Heart left ventricle (tissue), 13 donors: Measurements from ENCODE around the gene KRTAP10-5.

ENCODE experiments used
- CTCF ChIP-seq, 12 donors: fragments of 200-600 bp; sonication (generic) in 4 of 12; IDR thresholded peaks; one replicate each; pipeline versions ENCODE4 v1.5.0 to v1.8.0; 2018 to 2022; ENCODE audit warnings: antibody characterized with exemption in 12 of 12, mild to moderate bottlenecking in 5 of 12
- POLR2A ChIP-seq, 2 donors: fragments of 450-650 bp; IDR thresholded peaks; one replicate each; pipeline ENCODE4 v1.6.1; 2017; ENCODE audit warnings: antibody characterized with exemption in 2 of 2, mild to moderate bottlenecking in 2 of 2, moderate library complexity in 2 of 2
- donor health status: ischemic (EF 13 %, LVEDD 7.1; RV severe dilation, severe dysfunction).
- donor health status: DM: no; HTN: yes; CAD: no.
- donor health status: DM: no; HTN: no; CAD: no.
- donor health status: ischemic (EF 25% LVEDD 6.9; RV normal size, moderate dysfunction).
- donor health status: ischemic (EF 25% LVEDD 5.7; RV mildly dilated, moderate dysfunction).
- donor health status: ischemic (EF 35%, LVEDD 5.7; RV mildly dilated, moderate dysfunction).
- donor health status: nonischemic (EF 11% LVEDD 7.7; RV severe dilation, severe dysfunction).
- donor health status: DM: yes; HTN: yes; CAD: no.
- donor health status: PGD.
- donor health status: ischemic (EF 29% LVEDD 5.4; RV normal size, mild dysfunction).
- donor health status: nonischemic (EF 23%, LVEDD 6.1; RV moderate dilation, normal function).

DNA sequence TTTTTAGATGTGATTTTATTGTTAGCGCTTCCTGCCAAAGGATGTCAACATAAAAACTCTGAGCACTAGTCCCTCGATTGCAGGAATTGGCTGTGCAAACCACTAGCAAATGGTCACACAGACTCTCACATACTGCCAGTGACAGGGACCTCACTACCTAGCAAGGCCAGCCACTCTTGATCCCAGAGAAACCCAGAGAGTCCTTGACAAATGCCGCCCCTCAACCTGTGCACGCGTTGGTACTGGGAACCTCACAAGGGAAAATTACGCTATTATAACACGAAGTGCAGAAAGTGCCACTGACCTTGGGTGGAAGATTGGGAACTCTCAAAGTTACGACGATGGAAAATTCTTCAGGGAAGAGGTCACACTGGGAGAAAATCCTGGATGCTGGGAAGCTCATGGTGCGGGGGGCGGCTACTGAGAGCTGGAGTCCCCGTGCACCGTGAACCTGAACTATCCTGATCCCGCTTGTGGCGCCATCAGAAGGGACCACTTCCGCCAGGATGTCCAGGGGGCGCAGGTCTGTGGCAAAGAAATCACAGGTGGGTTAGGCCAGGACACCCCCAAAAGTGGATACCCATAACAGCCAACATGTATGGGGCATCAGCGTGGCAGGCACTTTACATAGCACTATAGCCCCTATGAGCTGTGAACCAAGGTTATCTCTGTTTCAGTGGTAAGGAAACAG lies 12.8 kb downstream of the KRTAP10-5 start:
- TF ChIP-seq POLR2A (IDR thresholded peaks at IDR 0.05) (no peak), CTCF (IDR thresholded peaks at IDR 0.05) (no peak)
